ENCODE results near the gene MAGEA10.

DNA sequence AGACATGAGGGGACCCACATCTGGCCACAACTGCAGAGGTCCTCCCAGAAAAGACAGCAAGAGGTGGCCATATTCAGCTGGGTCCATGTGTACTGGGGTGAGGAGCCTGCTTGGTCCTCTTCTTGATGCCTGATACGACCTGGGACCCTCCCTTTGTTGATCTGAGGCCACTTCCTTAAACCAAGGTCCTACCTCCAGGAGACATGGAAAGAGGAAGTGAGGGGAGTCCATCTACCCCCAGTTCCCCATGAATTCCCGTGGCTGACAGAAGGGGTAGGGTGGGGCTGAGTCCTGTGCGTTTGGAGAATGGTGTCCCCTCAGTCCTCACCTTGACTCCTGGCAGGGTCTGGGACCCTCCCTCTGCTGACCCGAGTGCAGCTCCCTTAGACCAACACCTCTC is 2.1 kb downstream of the MAGEA10 start:
- TF ChIP-seq, protein P1, sequence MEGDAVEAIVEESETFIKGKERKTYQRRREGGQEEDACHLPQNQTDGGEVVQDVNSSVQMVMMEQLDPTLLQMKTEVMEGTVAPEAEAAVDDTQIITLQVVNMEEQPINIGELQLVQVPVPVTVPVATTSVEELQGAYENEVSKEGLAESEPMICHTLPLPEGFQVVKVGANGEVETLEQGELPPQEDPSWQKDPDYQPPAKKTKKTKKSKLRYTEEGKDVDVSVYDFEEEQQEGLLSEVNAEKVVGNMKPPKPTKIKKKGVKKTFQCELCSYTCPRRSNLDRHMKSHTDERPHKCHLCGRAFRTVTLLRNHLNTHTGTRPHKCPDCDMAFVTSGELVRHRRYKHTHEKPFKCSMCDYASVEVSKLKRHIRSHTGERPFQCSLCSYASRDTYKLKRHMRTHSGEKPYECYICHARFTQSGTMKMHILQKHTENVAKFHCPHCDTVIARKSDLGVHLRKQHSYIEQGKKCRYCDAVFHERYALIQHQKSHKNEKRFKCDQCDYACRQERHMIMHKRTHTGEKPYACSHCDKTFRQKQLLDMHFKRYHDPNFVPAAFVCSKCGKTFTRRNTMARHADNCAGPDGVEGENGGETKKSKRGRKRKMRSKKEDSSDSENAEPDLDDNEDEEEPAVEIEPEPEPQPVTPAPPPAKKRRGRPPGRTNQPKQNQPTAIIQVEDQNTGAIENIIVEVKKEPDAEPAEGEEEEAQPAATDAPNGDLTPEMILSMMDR (IDR thresholded peaks at IDR 0.05): no peak
- no peak for TF ChIP-seq POLR2A (IDR thresholded peaks at IDR 0.05)
- TF ChIP-seq POLR2AphosphoS5 (IDR thresholded peaks at IDR 0.05): no peak
- no peak for TF ChIP-seq EP300 (IDR thresholded peaks at IDR 0.05; ENCODE audit: low read depth)

Data from transverse colon (tissue), 4 donors.